Measurements from ENCODE around the gene HRH1. TPM values are rescaled to one million over a fixed set of nuclear protein-coding genes. Genes with fewer than 3 reads are reported as not detected.

HRH1 gene
- total RNA-seq, 1 experiment from 2014 or later, result 7.0 TPM

- no peak for DNase-seq (ENCODE audit: low read depth, low spot score)
- no peak overlapping the region for H3K9ac ChIP-seq (ENCODE audit: low read length)
- no peaks in the 10 kb centered on the region for H3K79me2 ChIP-seq (ENCODE audit: insufficient read depth, low read length)
- no peak for TF ChIP-seq RAD21 (IDR thresholded peaks at IDR 0.05; ENCODE audit: low read depth)
- TF ChIP-seq ZNF274 (IDR thresholded peaks at IDR 0.05; ENCODE audit: low read depth, low read length), result no peak
- POLR2A ChIA-PET, result no interaction called here
- H3K27me3 ChIP-seq (ENCODE audit: insufficient read depth, low read length), result no peaks in the 10 kb centered on the region
- RAD21 ChIA-PET (ENCODE audit: low non-redundant PET in 1 of 2, low total read pairs in 2 of 2, uncharacterized antibody in 2 of 2, unreplicated experiment in 2 of 2), result no interaction called here
- no peaks in the 10 kb centered on the region for H3K9me3 ChIP-seq (ENCODE audit: control insufficient read depth in 1 of 2, insufficient read depth in 1 of 2, low read depth in 1 of 2, low read length in 2 of 2)
- intact Hi-C loops (cut with micrococcal nuclease), result loop anchor here (5.0 to 10.0 kb wide), 2 partner anchors 178 to 495 kb away; no protein-coding TSS in a partner anchor
- H3K27ac ChIP-seq (ENCODE audit: low read depth, low read length), result no peak overlapping the region
- no peaks in the 10 kb centered on the region for H4K20me1 ChIP-seq (ENCODE audit: insufficient read depth)
- no peaks in the 10 kb centered on the region for H3K36me3 ChIP-seq (ENCODE audit: control insufficient read depth in 1 of 2, insufficient read depth in 2 of 2, low read length in 2 of 2)
- no peak overlapping the region; the same call in 1 of the 2 replicates for H3K4me2 ChIP-seq (ENCODE audit: low read length)
- H3K4me3 ChIP-seq (replicated peaks in 1 of 2; ENCODE audit: low read depth in 1 of 2, low read length in 2 of 2), result no peak overlapping the region
- CTCF ChIA-PET, result interaction anchor here (4.1 kb wide), 1 partner anchor 175 kb away, joined by 16 read pairs; no protein-coding TSS in a partner anchor
- peaks cover 5 to 31% of the 10 kb centered on the region in 2 experiments; a peak in 3 of 4 replicates for H3K4me1 ChIP-seq (ENCODE audit: control insufficient read depth in 1 of 2, insufficient read depth in 2 of 2, low read length in 2 of 2)
- H2AFZ ChIP-seq (ENCODE audit: low read depth, low read length, poor library complexity, severe bottlenecking), result no peak overlapping the region
- BruUV-seq (replicated peaks), result no TSS peak
- ATAC-seq, result peak; percentile 40; the same call in 1 of the 2 replicates
- H3K9me2 ChIP-seq (ENCODE audit: insufficient read depth), result no peaks in the 10 kb centered on the region
These were observed 5.2 kb downstream of the HRH1 start for GRCh38 chr3:11159421-11159904.

GRCh38 chr3:11161666-11162065, 7.4 kb downstream of the HRH1 start:
- TF ChIP-seq ELF1 (IDR thresholded peaks at IDR 0.05; ENCODE audit: borderline replicate concordance, low read depth) (no peak), FOSL1 (IDR thresholded peaks at IDR 0.05; ENCODE audit: low read depth) (no peak)
- TF ChIP-seq, protein P1, sequence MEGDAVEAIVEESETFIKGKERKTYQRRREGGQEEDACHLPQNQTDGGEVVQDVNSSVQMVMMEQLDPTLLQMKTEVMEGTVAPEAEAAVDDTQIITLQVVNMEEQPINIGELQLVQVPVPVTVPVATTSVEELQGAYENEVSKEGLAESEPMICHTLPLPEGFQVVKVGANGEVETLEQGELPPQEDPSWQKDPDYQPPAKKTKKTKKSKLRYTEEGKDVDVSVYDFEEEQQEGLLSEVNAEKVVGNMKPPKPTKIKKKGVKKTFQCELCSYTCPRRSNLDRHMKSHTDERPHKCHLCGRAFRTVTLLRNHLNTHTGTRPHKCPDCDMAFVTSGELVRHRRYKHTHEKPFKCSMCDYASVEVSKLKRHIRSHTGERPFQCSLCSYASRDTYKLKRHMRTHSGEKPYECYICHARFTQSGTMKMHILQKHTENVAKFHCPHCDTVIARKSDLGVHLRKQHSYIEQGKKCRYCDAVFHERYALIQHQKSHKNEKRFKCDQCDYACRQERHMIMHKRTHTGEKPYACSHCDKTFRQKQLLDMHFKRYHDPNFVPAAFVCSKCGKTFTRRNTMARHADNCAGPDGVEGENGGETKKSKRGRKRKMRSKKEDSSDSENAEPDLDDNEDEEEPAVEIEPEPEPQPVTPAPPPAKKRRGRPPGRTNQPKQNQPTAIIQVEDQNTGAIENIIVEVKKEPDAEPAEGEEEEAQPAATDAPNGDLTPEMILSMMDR (IDR thresholded peaks at IDR 0.05 in 2 of 3, conservative IDR thresholded peaks at IDR 0.05 in 1 of 3; ENCODE audit: borderline replicate concordance in 1 of 3, insufficient read depth in 1 of 3, low read depth in 2 of 3, low read length in 2 of 3), result 0 out of 6 replicates have a peak, but pooled peaks of 2 of the 3 experiments have one; percentile 8 to 19
- Histone ChIP-seq H3K4me2 (ENCODE audit: low read length) (no peak overlapping the region), H3K27ac (ENCODE audit: low read depth, low read length) (no peak overlapping the region), H3K79me2 (ENCODE audit: insufficient read depth, low read length) (no peaks in the 10 kb centered on the region), H3K9me3 (ENCODE audit: control insufficient read depth in 1 of 2, insufficient read depth in 1 of 2, low read depth in 1 of 2, low read length in 2 of 2) (no peaks in the 10 kb centered on the region), H3K9ac (ENCODE audit: low read length) (no peak overlapping the region), H3K27me3 (ENCODE audit: insufficient read depth, low read length) (no peaks in the 10 kb centered on the region), H2AFZ (ENCODE audit: low read depth, low read length, poor library complexity, severe bottlenecking) (no peak overlapping the region), H4K20me1 (ENCODE audit: insufficient read depth) (no peaks in the 10 kb centered on the region), H3K4me1 (ENCODE audit: control insufficient read depth in 1 of 2, insufficient read depth in 2 of 2, low read length in 2 of 2) (peaks cover 0 to 15% of the 10 kb centered on the region in 2 experiments; a peak in 1 of 4 replicates), H3K36me3 (ENCODE audit: control insufficient read depth in 1 of 2, insufficient read depth in 2 of 2, low read length in 2 of 2) (no peaks in the 10 kb centered on the region), H3K4me3 (replicated peaks in 1 of 2; ENCODE audit: low read depth in 1 of 2, low read length in 2 of 2) (no peak overlapping the region), H3K9me2 (ENCODE audit: insufficient read depth) (no peaks in the 10 kb centered on the region)
- ATAC-seq, result no peak
- intact Hi-C loops (cut with micrococcal nuclease), result no loop called here
- POLR2A ChIA-PET, result no interaction called here
- RAD21 ChIA-PET (ENCODE audit: low non-redundant PET in 1 of 2, low total read pairs in 2 of 2, uncharacterized antibody in 2 of 2, unreplicated experiment in 2 of 2), result no interaction called here
- CTCF ChIA-PET, result no interaction called here
- no TSS peak for BruUV-seq (replicated peaks)
- no peak for DNase-seq (ENCODE audit: low read depth, low spot score)

All from HCT116 (cell line).